Lower leg skin (tissue), 3 donors: ENCODE measurements around the gene KCNIP4.

Experiments used
- CTCF ChIP-seq, 3 donors: fragments of 450-650 bp; IDR thresholded peaks; one replicate each; pipeline ENCODE4 v1.5.1; 2016; ENCODE audit warnings: antibody characterized with exemption in 3 of 3, mild to moderate bottlenecking in 3 of 3, moderate library complexity in 2 of 3
- POLR2A ChIP-seq, 2 donors: fragments of 450-650 bp; IDR thresholded peaks; one replicate each; pipeline ENCODE4 v1.6.1; 2016 to 2017; ENCODE audit warnings: antibody characterized with exemption in 2 of 2, mild to moderate bottlenecking in 1 of 2, moderate library complexity in 1 of 2

GRCh38 chr4:20899591-20899990 lies 1049.0 kb downstream of the KCNIP4 start:
- no peak for TF ChIP-seq CTCF (IDR thresholded peaks at IDR 0.05)
- TF ChIP-seq POLR2A (IDR thresholded peaks at IDR 0.05) = no peak
